Right atrium auricular region (tissue), 2 donors: Measurements from ENCODE around the gene POU6F2. TPM values are rescaled to one million over a fixed set of nuclear protein-coding genes. Genes with fewer than 3 reads are reported as not detected.

ENCODE experiments used
- DNase-seq: peaks from one replicate; pipeline ENCODE4 v3.0.0-alpha.2; 2019; ENCODE audit warnings: low spot score
- H3K27ac ChIP-seq, 2 donors: fragments of 200-600 bp; sonication (generic); 1 replicate in 1 of 2; 2 replicates in 1 of 2; pipeline ENCODE4 v1.5.1; 2016 to 2019
- H3K27me3 ChIP-seq, 2 donors: fragments of 200-600 bp; sonication (generic); one replicate each; pipeline versions ENCODE4 v1.5.1 to v1.6.0; 2017 to 2019
- H3K36me3 ChIP-seq: fragments of 200-600 bp; sonication (generic); one replicate; pipeline ENCODE4 v1.5.1; 2016
- H3K4me1 ChIP-seq, 2 donors: fragments of 200-600 bp; sonication (generic); one replicate each; pipeline versions ENCODE4 v1.5.1 to v1.6.0; 2017 to 2019
- H3K4me3 ChIP-seq, 2 donors: fragments of 200-600 bp; sonication (generic); 1 replicate in 1 of 2; 2 replicates in 1 of 2; pipeline ENCODE4 v1.5.1; 2017 to 2019; ENCODE audit warnings: mild to moderate bottlenecking in 1 of 2, moderate library complexity in 1 of 2
- H3K9me3 ChIP-seq, 2 donors: fragments of 200-600 bp; sonication (generic); one replicate each; pipeline ENCODE4 v1.5.1; 2019
- CTCF ChIP-seq, 2 donors: fragments of 200-600 bp; sonication (generic); IDR thresholded peaks; one replicate each; pipeline ENCODE4 v1.5.1; 2019; ENCODE audit warnings: antibody characterized with exemption in 2 of 2
- total RNA-seq, 2 donors: library from RNA; depleted of rRNA; stranded (reverse); fragments of >200 nt; gene quantifications; one replicate each; pipeline ENCODE4 v1.1.0, GENCODE V29; 2016

The POU6F2 gene
- total RNA-seq, 2 donors from 2014 or later, result 0.85 to 1.5 TPM

- no peaks in the 10 kb centered on the region for H3K36me3 ChIP-seq
- no peak overlapping the region for H3K4me3 ChIP-seq
- no peak for DNase-seq
- H3K4me1 ChIP-seq, result peaks cover 0 to 5% of the 10 kb centered on the region in 2 donors
- H3K9me3 ChIP-seq, result no peaks in the 10 kb centered on the region
- H3K27me3 ChIP-seq, result no peaks in the 10 kb centered on the region
- H3K27ac ChIP-seq, result no peak overlapping the region
- TF ChIP-seq CTCF (IDR thresholded peaks at IDR 0.05), result no peak
These were observed 27.4 kb upstream of the POU6F2 start for GRCh38 chr7:38950309-38950708.

GRCh38 chr7:38951213-38951612, 26.5 kb upstream of the POU6F2 start:
- H3K36me3 ChIP-seq, result no peaks in the 10 kb centered on the region
- no peak for DNase-seq
- H3K27me3 ChIP-seq, result no peaks in the 10 kb centered on the region
- peaks cover 0 to 5% of the 10 kb centered on the region in 2 donors for H3K4me1 ChIP-seq
- no peaks in the 10 kb centered on the region for H3K9me3 ChIP-seq
- no peak for TF ChIP-seq CTCF (IDR thresholded peaks at IDR 0.05)
- no peak overlapping the region for H3K4me3 ChIP-seq
- H3K27ac ChIP-seq, result no peak overlapping the region

DNA sequence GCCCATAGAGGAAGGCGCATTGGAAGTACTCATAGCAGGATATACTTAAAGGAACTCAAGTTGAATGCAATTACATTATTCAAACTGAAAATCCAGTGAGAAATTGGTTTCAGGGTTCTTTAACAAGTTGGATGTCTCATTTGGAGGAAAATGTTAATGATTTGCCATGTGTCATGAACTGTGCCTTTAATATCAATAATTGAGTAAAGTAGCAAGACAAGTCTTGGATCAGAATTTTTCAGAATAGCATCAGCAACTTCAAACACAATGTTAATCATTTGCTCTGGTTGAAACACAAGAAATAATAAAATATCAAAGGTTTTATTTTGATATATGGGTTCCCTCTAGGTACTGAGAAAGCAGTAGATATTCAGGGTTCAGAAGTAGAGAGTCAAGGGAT, 24.5 kb upstream of the POU6F2 start:
- H3K4me3 ChIP-seq, result no peak overlapping the region
- H3K9me3 ChIP-seq, result no peaks in the 10 kb centered on the region
- no peaks in the 10 kb centered on the region for H3K36me3 ChIP-seq
- no peak for DNase-seq
- peaks cover 0 to 5% of the 10 kb centered on the region in 2 donors for H3K4me1 ChIP-seq
- no peaks in the 10 kb centered on the region for H3K27me3 ChIP-seq
- no peak for TF ChIP-seq CTCF (IDR thresholded peaks at IDR 0.05)
- no peak overlapping the region for H3K27ac ChIP-seq

DNA sequence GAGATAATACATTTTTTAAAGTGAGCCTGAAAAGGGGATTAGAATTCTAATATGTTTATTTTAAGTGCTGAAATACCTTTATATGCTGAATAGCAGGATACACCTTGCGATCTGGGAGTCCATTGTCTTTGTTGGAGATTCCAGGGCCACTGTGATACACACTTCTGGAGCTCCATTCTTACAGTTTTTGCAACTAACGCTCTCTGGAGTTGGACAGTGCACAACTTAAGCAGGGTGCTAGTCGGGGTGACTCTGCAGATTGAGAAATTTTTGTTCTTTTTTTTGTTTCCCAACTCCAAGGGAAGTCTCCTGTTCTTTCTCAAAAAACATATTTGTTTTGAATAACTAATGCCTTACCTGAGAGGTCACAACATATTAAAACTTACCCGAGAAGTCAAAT, 23.7 kb upstream of the POU6F2 start:
- Histone ChIP-seq H3K9me3 (no peaks in the 10 kb centered on the region), H3K4me3 (no peak overlapping the region), H3K4me1 (peaks cover 0 to 5% of the 10 kb centered on the region in 2 donors), H3K27me3 (no peaks in the 10 kb centered on the region), H3K27ac (no peak overlapping the region), H3K36me3 (no peaks in the 10 kb centered on the region)
- no peak for TF ChIP-seq CTCF (IDR thresholded peaks at IDR 0.05)
- DNase-seq, result no peak

DNA sequence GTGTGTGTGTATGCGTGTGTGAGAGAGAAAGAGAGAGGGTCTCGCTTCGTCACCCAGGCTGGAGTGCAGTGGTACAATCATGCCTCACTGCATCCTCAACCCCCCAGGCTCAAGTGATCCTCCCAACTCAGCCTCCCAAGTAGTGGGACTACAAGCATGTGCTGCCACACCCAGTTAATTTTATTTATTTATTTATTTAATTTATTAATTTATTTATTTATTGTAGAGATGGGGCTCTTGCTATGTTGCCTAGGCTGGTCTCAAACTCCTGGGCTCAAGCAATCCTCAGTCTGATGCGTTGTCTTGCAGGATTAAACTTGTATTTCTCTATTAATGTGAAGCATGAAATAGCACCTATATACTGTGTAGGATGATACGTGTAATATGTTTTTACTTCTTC, 21.8 kb upstream of the POU6F2 start:
- no peaks in the 10 kb centered on the region for H3K27me3 ChIP-seq
- no peak for DNase-seq
- no peaks in the 10 kb centered on the region for H3K9me3 ChIP-seq
- no peak for TF ChIP-seq CTCF (IDR thresholded peaks at IDR 0.05)
- no peaks in the 10 kb centered on the region for H3K4me1 ChIP-seq
- no peak overlapping the region for H3K4me3 ChIP-seq
- H3K27ac ChIP-seq, result no peak overlapping the region
- H3K36me3 ChIP-seq, result no peaks in the 10 kb centered on the region

DNA sequence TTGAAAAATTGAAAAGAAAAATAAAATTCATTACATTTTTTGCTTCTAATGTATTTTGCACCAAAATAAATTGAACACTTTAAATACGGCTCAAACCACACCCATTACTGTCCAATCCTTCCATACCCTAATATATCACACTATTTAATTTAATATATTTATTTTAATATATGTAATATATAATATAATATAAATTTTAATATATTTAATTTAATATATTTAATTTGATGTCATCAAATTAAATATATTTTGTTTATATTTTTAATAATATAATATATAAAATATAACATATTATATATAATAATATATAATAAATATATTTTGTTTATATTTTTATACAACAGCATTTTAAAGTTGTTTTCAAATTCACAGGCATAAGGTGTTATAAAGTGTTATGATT, 15.7 kb upstream of the POU6F2 start:
- no peak for TF ChIP-seq CTCF (IDR thresholded peaks at IDR 0.05)
- Histone ChIP-seq H3K27ac (no peak overlapping the region), H3K4me1 (no peaks in the 10 kb centered on the region), H3K36me3 (no peaks in the 10 kb centered on the region), H3K27me3 (no peaks in the 10 kb centered on the region), H3K4me3 (no peak overlapping the region), H3K9me3 (peaks cover 0 to 13% of the 10 kb centered on the region in 2 donors)
- no peak for DNase-seq
